ENCODE data around the gene UBE2V1.

The UBE2V1 gene

GRCh38 chr20:50052550-50053361 lies 60.2 kb downstream of the UBE2V1 start:
- no peak for DNase-seq (ENCODE audit: low read depth)
- no peak overlapping the region for H3K4me3 ChIP-seq (ENCODE audit: control insufficient read depth, low read depth, low read length)
- no peak for TF ChIP-seq CTCF (conservative IDR thresholded peaks at IDR 0.05; ENCODE audit: control insufficient read depth, insufficient read depth, low read depth, low read length)

- TF ChIP-seq CTCF (conservative IDR thresholded peaks at IDR 0.05; ENCODE audit: control insufficient read depth, insufficient read depth, low read depth, low read length): no peak
- no peak overlapping the region for H3K4me3 ChIP-seq (ENCODE audit: control insufficient read depth, low read depth, low read length)
- no peak for DNase-seq (ENCODE audit: low read depth)
These were observed 62.2 kb downstream of the UBE2V1 start for GRCh38 chr20:50050660-50051308.

- no peak for DNase-seq (ENCODE audit: low read depth)
- TF ChIP-seq CTCF (conservative IDR thresholded peaks at IDR 0.05; ENCODE audit: control insufficient read depth, insufficient read depth, low read depth, low read length): no peak
- no peak overlapping the region for H3K4me3 ChIP-seq (ENCODE audit: control insufficient read depth, low read depth, low read length)
These were observed 62.7 kb downstream of the UBE2V1 start for GRCh38 chr20:50050214-50050613.

GRCh38 chr20:50049442-50050026 lies 63.4 kb downstream of the UBE2V1 start:
- H3K4me3 ChIP-seq (ENCODE audit: control insufficient read depth, low read depth, low read length): no peak overlapping the region
- no peak for TF ChIP-seq CTCF (conservative IDR thresholded peaks at IDR 0.05; ENCODE audit: control insufficient read depth, insufficient read depth, low read depth, low read length)
- no peak for DNase-seq (ENCODE audit: low read depth)

- no peak for DNase-seq (ENCODE audit: low read depth)
- TF ChIP-seq CTCF (conservative IDR thresholded peaks at IDR 0.05; ENCODE audit: control insufficient read depth, insufficient read depth, low read depth, low read length): no peak
- H3K4me3 ChIP-seq (ENCODE audit: control insufficient read depth, low read depth, low read length): no peak overlapping the region
These were observed 64.4 kb downstream of the UBE2V1 start for GRCh38 chr20:50048420-50049166.

- TF ChIP-seq CTCF (conservative IDR thresholded peaks at IDR 0.05; ENCODE audit: control insufficient read depth, insufficient read depth, low read depth, low read length): no peak
- DNase-seq (ENCODE audit: low read depth): no peak
- no peak overlapping the region for H3K4me3 ChIP-seq (ENCODE audit: control insufficient read depth, low read depth, low read length)
These were observed 68.5 kb downstream of the UBE2V1 start for GRCh38 chr20:50044353-50044960.
